PC-3 (cell line): ENCODE data around the gene SH3BP4. TPM values are rescaled to one million over a fixed set of nuclear protein-coding genes. Genes with fewer than 3 reads are reported as not detected.

Experiments
- ATAC-seq: fragments of 200-7000 bp; cut with Tn5 transposase; 2 replicates; pipeline ENCODE4 v1.9.1; 2020; ENCODE audit warnings: mild to moderate bottlenecking, moderate library complexity
- BruUV-seq: library from RNA; stranded (reverse); fragments of 400-500 nt; replicated peaks from 2 replicates; lab custom pipeline; 2021; lab: Mats Ljungman, UMichigan
- CTCF ChIA-PET: fragments of 300-600 bp; sonication (Branson Sonifier 250); formaldehyde crosslinking; loops from one replicate; lab custom pipeline; 2022; ENCODE audit warnings: antibody characterized with exemption; lab: Charles Lee
- POLR2A ChIA-PET: fragments of 300-600 bp; sonication (Branson Sonifier 250); formaldehyde crosslinking; loops from one replicate; lab custom pipeline; 2022; ENCODE audit warnings: antibody characterized with exemption; ENCODE audit not compliant: unreplicated experiment; lab: Charles Lee
- DNase-seq: peaks from one replicate; pipeline ENCODE4 v3.0.0-alpha.2; 2015
- H2AFZ ChIP-seq: fragments of 300-600 bp; sonication (generic); 2 replicates; pipeline ENCODE4 v1.6.0; 2016; ENCODE audit warnings: antibody characterized with exemption, low read length
- H3F3A ChIP-seq: fragments of 300-600 bp; sonication (generic); one replicate; pipeline ENCODE4 v1.6.0; 2017; ENCODE audit warnings: antibody characterized with exemption, low read length, control low read depth, mild to moderate bottlenecking; ENCODE audit not compliant: unreplicated experiment
- H3K27ac ChIP-seq: fragments of 300-600 bp; sonication (generic); 2 replicates; pipeline ENCODE4 v1.5.1; 2016; ENCODE audit warnings: mild to moderate bottlenecking, low read length
- H3K27me3 ChIP-seq: fragments of 300-600 bp; sonication (generic); 2 replicates; pipeline ENCODE4 v1.6.1; 2016; ENCODE audit warnings: low read length, mixed read lengths
- H3K36me3 ChIP-seq: fragments of 300-600 bp; sonication (generic); 2 replicates; pipeline ENCODE4 v1.6.1; 2016; ENCODE audit warnings: low read depth, mixed run types, low read length, mixed read lengths
- H3K4me1 ChIP-seq: fragments of 300-600 bp; sonication (generic); 2 replicates; pipeline ENCODE4 v1.5.1; 2016; ENCODE audit warnings: low read length; ENCODE audit not compliant: insufficient read depth
- H3K4me2 ChIP-seq: fragments of 300-600 bp; sonication (generic); 2 replicates; pipeline ENCODE4 v1.6.0; 2016; ENCODE audit warnings: low read length
- H3K4me3 ChIP-seq: fragments of 300-600 bp; sonication (generic); 2 replicates; pipeline ENCODE4 v1.5.1; 2016; ENCODE audit warnings: mild to moderate bottlenecking, low read length, mixed read lengths
- H3K79me2 ChIP-seq: fragments of 300-600 bp; sonication (generic); 2 replicates; pipeline ENCODE4 v1.6.1; 2017; ENCODE audit warnings: low read length, mixed read lengths
- H3K9ac ChIP-seq: fragments of 300-600 bp; sonication (generic); 2 replicates; pipeline ENCODE4 v1.6.0; 2016; ENCODE audit warnings: mild to moderate bottlenecking, low read length
- H3K9me2 ChIP-seq: fragments of 300-600 bp; sonication (generic); replicated peaks from 2 replicates; pipeline ENCODE4 v1.6.1; 2016; ENCODE audit warnings: mixed run types, low read length, mixed read lengths
- H3K9me3 ChIP-seq: fragments of 300-600 bp; sonication (generic); 2 replicates; pipeline ENCODE4 v1.6.1; 2016; ENCODE audit warnings: low read length, mixed read lengths
- H4K20me1 ChIP-seq: fragments of 300-600 bp; sonication (generic); 2 replicates; pipeline ENCODE4 v1.6.1; 2016; ENCODE audit warnings: low read length, mixed read lengths
- EZH2 ChIP-seq: fragments of 300-600 bp; sonication (generic); IDR thresholded peaks from one replicate; pipeline ENCODE4 v1.6.1; 2017; ENCODE audit warnings: antibody characterized with exemption, mild to moderate bottlenecking, low read length; ENCODE audit not compliant: unreplicated experiment
- EZH2phosphoT487 ChIP-seq: fragments of 300-600 bp; sonication (generic); IDR thresholded peaks from 2 replicates; pipeline ENCODE4 v1.6.1; 2018; ENCODE audit warnings: mild to moderate bottlenecking, antibody characterized with exemption, low read length, borderline replicate concordance
- intact Hi-C: fragments of 100-400 bp; cut with micrococcal nuclease; formaldehyde crosslinking; loops from 2 replicates; pipeline ENCODE4 v1.9.0; 2023
- total RNA-seq: library from RNA; depleted of rRNA; stranded (reverse); fragments of >200 nt; gene quantifications from 2 replicates; pipeline ENCODE4 v1.2.3, GENCODE V29; 2014
- TF ChIP-seq, protein P1 (sequence below): fragments of 300-600 bp; sonication (generic); conservative IDR thresholded peaks from 2 replicates; pipeline ENCODE4 v1.5.1; 2017; ENCODE audit warnings: antibody characterized with exemption, low read depth, mild to moderate bottlenecking, low read length

The SH3BP4 gene
- total RNA-seq, 1 experiment from 2014 or later = 35.2 TPM

DNA sequence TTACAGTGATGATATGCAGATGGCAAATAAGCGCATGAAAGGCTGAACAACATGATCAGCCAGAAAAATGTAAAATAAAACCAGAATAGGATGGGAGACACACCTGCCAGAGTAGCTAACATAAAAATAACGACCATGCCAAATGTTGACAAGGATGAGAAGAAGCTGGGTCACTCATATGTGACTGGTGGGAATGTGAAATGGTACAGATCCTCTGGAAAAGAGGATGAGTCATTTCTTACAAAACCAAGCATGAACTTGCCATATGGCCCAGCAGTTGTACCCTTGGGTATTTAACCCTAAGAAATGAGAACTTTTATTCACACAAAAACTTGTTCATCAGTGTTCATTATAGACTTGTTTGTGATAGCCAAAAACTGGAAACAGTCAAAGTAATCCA, 143.8 kb downstream of the SH3BP4 start:
- no peak overlapping the region for H2AFZ ChIP-seq
- no peaks in the 10 kb centered on the region for H3K36me3 ChIP-seq
- peaks cover 24% of the 10 kb centered on the region for H3K4me1 ChIP-seq
- TF ChIP-seq EZH2 (no peak), EZH2phosphoT487 (no peak)
- TF ChIP-seq, protein P1, sequence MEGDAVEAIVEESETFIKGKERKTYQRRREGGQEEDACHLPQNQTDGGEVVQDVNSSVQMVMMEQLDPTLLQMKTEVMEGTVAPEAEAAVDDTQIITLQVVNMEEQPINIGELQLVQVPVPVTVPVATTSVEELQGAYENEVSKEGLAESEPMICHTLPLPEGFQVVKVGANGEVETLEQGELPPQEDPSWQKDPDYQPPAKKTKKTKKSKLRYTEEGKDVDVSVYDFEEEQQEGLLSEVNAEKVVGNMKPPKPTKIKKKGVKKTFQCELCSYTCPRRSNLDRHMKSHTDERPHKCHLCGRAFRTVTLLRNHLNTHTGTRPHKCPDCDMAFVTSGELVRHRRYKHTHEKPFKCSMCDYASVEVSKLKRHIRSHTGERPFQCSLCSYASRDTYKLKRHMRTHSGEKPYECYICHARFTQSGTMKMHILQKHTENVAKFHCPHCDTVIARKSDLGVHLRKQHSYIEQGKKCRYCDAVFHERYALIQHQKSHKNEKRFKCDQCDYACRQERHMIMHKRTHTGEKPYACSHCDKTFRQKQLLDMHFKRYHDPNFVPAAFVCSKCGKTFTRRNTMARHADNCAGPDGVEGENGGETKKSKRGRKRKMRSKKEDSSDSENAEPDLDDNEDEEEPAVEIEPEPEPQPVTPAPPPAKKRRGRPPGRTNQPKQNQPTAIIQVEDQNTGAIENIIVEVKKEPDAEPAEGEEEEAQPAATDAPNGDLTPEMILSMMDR = no peak
- H3K27ac ChIP-seq = no peak overlapping the region
- no peaks in the 10 kb centered on the region for H3K79me2 ChIP-seq
- CTCF ChIA-PET = no interaction called here
- H3K27me3 ChIP-seq = no peaks in the 10 kb centered on the region
- BruUV-seq = no TSS peak
- no peaks in the 10 kb centered on the region for H3F3A ChIP-seq
- POLR2A ChIA-PET = no interaction called here
- no peak overlapping the region for H3K4me3 ChIP-seq
- ATAC-seq = no peak
- H4K20me1 ChIP-seq = no peaks in the 10 kb centered on the region
- no peaks in the 10 kb centered on the region for H3K9me2 ChIP-seq
- H3K9ac ChIP-seq = no peak overlapping the region
- no peaks in the 10 kb centered on the region for H3K9me3 ChIP-seq
- intact Hi-C loops = loop anchor here (10.0 kb wide), 1 partner anchor 111 kb away; no protein-coding TSS in a partner anchor
- DNase-seq = no peak
- H3K4me2 ChIP-seq = no peak overlapping the region

DNA sequence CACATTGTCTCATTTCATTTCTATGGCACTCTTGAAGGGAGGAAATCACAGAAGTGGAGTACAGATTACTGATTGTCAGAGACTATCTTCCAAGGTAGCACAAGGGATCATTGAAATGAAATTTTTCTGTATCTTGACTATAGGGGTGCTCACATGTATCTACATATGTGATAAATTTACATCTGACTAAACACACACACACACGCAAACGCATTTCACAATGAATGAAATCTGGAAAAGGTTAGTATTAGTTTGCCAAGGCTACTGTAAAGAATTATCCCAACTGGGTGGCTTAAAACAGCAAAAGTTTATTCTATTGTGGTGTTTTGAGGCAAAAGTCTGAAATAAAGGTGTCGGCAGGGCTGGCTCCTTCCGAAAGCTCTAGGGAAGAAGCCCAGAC, 144.6 kb downstream of the SH3BP4 start:
- no TSS peak for BruUV-seq
- Histone ChIP-seq H3K27me3 (no peaks in the 10 kb centered on the region), H4K20me1 (no peaks in the 10 kb centered on the region), H3K27ac (no peak overlapping the region), H3K9me3 (no peaks in the 10 kb centered on the region), H3K4me3 (no peak overlapping the region), H2AFZ (no peak overlapping the region), H3K4me1 (peaks cover 24% of the 10 kb centered on the region), H3F3A (no peaks in the 10 kb centered on the region), H3K36me3 (no peaks in the 10 kb centered on the region), H3K9me2 (no peaks in the 10 kb centered on the region), H3K4me2 (no peak overlapping the region), H3K79me2 (no peaks in the 10 kb centered on the region), H3K9ac (no peak overlapping the region)
- DNase-seq (no peak), ATAC-seq (no peak)
- intact Hi-C loops = loop anchor here (10.0 kb wide), 1 partner anchor 112 kb away; no protein-coding TSS in a partner anchor
- TF ChIP-seq EZH2phosphoT487 = no peak
- TF ChIP-seq, protein P1 = no peak
- ChIA-PET POLR2A (no interaction called here), CTCF (no interaction called here)

DNA sequence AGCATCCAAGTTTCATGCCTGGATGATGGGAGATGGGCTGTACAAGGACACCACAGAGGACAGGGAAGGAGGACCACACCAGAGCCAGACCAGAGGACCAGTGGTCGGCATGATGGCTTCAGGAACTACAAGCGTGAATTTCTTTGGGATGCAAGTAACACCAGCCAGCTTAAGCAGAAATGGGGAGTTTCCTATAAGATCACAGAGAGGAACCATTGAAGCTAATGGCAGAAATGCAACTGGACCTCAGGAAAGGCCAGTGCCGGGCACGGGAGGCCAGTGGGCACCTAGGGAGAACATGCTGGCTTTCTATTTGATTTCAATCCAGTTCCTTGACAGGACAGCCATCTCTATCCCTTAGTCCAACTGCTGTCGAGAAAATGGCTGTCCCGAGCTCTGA, 145.4 kb downstream of the SH3BP4 start:
- TF ChIP-seq, protein P1 = no peak
- TF ChIP-seq EZH2 (no peak), EZH2phosphoT487 (no peak)
- CTCF ChIA-PET = no interaction called here
- no peaks in the 10 kb centered on the region for H4K20me1 ChIP-seq

More for the DNA sequence above, 145.4 kb downstream of the SH3BP4 start:
- H3K27me3 ChIP-seq = no peaks in the 10 kb centered on the region
- no peaks in the 10 kb centered on the region for H3K9me3 ChIP-seq
- H3K79me2 ChIP-seq = no peaks in the 10 kb centered on the region
- no peak overlapping the region for H3K27ac ChIP-seq
- POLR2A ChIA-PET = no interaction called here
- no peaks in the 10 kb centered on the region for H3K9me2 ChIP-seq
- intact Hi-C loops = loop anchor here (10.0 kb wide), 1 partner anchor 112 kb away; no protein-coding TSS in a partner anchor
- DNase-seq (no peak), ATAC-seq (no peak)
- no peak overlapping the region for H2AFZ ChIP-seq
- no peak overlapping the region for H3K4me3 ChIP-seq
- no peak overlapping the region for H3K4me2 ChIP-seq
- no peaks in the 10 kb centered on the region for H3K36me3 ChIP-seq
- BruUV-seq = no TSS peak
- no peak overlapping the region for H3K9ac ChIP-seq
- peaks cover 24% of the 10 kb centered on the region for H3K4me1 ChIP-seq
- no peaks in the 10 kb centered on the region for H3F3A ChIP-seq
